Panc1 (cell line): ENCODE results near the gene CNOT3.

Experiments used
- CTCF ChIP-seq: fragments of 450-650 bp; IDR thresholded peaks from 2 replicates; pipeline ENCODE4 v1.5.1; 2017; ENCODE audit warnings: mild to moderate bottlenecking
- POLR2AphosphoS5 ChIP-seq: IDR thresholded peaks from 2 replicates; pipeline ENCODE4 v1.6.1; 2012; ENCODE audit warnings: mild to moderate bottlenecking, low read depth, low read length, moderate library complexity

GRCh38 chr19:54193011-54193410, 55.4 kb downstream of the CNOT3 start:
- TF ChIP-seq POLR2AphosphoS5 (no peak), CTCF (no peak)
